G401.6 (cell line): Measurements from ENCODE around the gene CDK14.
"Not testable (repeated sequence)": the region's sequence is repeated elsewhere in the genome, so short reads cannot be mapped to it uniquely, and the experiment has no call there.

ENCODE experiments used
- FAIRE-seq: peaks from 2 replicates; lab custom pipeline; 2012; peaks lifted over from hg19 to GRCh38; lab: Jason Lieb, UNC

CDK14 gene

GRCh38 chr7:90721869-90722431, 125.8 kb downstream of the CDK14 start:
- no peak for FAIRE-seq

- no peak for FAIRE-seq
Measured at GRCh38 chr7:90723233-90723632, 127.1 kb downstream of the CDK14 start.

DNA sequence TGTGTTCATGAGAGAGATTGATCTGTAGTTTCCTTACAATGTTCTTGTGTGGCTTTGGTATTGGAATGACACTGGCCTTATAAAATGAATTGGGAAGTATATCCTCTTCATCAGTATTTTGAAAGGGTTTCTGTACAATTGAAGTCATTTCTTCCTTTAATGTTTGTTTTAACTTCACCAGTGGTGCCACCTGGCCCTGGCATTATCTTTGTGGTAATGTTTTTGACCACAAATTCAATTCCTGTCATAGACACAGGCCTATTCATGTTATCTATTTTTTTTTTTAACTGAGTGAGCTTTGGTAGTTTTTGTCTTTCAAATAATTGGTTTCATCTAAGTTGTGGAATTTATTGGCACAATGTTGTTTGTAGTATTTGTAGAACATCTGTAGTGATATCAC, 127.7 kb downstream of the CDK14 start:
- no peak for FAIRE-seq

DNA sequence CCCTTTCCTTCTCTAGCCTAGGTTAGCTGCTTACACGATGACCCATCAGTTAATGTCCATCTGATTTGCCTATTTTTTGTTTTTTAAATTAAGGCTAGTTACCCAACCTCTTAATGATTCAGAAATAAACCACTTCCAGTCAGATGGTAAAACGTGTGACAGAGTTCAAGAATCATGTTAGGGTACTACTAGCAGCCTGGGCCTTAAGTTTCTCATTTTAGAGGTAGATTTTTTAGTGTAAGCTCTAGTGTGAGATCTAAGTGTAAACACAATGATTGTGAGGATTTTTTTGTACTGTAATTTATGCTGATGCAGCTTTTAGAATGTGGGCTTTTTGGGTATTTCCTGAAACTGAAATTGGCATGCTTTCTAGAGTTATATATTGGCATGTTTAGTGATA, 130.0 kb downstream of the CDK14 start:
- no peak for FAIRE-seq

DNA sequence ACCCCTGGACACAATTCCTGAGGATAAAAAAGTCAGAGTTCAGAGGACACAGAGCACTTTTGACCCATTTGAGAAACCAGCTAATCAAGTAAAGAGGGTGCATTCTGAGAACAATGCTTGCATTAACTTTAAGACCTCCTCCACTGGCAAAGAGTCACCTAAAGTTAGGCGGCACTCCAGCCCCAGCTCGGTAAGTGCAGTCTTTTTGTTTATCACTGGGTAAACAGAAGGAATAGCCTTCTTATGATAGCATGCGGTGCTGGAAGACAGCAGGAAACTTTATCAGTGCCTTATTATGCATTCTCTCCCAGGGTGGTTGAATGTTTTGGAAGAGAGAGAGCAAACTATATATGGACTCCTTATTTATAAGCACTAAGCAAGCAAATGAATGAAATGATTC, 130.5 kb downstream of the CDK14 start:
- no peak for FAIRE-seq

- no peak for FAIRE-seq
Measured at GRCh38 chr7:90727412-90727811, 131.3 kb downstream of the CDK14 start.

GRCh38 chr7:90728568-90728967, 132.4 kb downstream of the CDK14 start:
- FAIRE-seq, result no peak

DNA sequence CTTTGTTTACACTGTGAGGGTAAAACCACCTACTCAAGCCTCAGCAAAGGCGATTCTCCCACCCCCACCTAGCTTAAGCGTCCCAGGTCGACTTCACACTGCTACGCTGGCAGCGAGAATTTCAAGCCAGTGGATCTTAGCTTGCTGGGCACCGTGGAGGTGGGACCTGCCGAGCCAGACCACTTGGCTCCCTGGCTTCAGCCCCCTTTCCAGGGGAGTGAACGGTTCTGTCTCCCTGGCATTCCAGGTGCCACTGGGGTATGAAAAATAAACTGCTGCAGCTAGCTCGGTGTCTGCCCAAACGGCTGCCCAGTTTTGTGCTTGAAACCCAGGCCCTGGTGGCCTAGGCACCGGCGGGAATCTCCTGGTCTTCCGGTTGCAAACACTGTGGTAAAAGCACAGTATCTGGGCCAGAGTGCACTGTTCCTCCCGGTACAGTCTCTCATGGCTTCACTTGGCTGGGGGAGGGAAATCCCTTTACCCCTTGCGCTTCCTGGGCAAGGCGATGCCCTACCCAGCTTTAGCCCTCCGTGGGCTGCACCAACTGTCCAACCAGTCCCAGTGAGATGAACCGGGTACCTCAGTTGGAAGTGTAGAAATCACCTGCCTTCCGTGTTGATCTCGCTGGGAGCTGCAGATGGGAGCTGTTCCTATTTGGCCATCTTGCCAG, 139.6 kb downstream of the CDK14 start:
- not testable (repeated sequence) for FAIRE-seq

DNA sequence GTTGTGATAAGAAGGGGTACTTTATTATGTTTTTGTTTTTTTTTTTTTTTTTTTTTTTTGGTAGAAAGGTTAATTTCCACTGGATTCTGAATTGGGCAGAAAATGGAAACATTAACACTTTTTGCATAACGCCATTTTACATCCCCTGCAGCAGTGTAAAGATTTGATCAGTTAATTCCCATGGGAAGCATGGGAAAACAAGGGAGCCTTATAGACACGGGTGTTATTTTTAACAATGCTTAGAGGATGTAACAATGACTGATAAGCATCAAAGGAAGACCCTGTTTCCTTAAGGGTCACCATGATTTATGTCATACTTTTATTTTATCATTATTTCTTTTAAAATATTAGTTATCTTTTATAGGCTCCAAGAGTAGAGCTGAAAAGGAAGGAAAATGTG, 140.2 kb downstream of the CDK14 start:
- FAIRE-seq, result no peak

GRCh38 chr7:90736968-90737939, 141.1 kb downstream of the CDK14 start:
- no peak for FAIRE-seq

GRCh38 chr7:90738249-90738648, 142.1 kb downstream of the CDK14 start:
- FAIRE-seq, result no peak

GRCh38 chr7:90739716-90740115, 143.6 kb downstream of the CDK14 start:
- no peak for FAIRE-seq

GRCh38 chr7:90740386-90740785, 144.3 kb downstream of the CDK14 start:
- FAIRE-seq, result no peak

DNA sequence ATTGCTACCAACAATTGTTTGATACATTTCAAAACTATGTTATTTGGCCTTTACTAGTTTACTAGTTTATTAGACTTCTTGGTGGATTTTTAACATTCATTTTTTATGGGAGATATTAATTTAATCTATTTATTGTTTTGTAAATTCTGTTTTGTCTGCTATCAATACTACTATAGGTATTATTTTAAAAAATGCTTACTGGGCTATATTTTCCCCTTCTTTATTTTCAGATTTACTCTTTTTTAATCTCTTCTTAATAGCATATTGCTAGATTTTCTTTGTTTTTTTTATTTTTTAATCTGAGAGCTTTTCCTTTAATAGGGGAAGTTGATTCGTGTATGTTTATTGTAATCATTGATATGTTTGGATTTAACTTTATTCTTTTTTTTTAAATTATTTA, 147.5 kb downstream of the CDK14 start:
- FAIRE-seq, result no peak

DNA sequence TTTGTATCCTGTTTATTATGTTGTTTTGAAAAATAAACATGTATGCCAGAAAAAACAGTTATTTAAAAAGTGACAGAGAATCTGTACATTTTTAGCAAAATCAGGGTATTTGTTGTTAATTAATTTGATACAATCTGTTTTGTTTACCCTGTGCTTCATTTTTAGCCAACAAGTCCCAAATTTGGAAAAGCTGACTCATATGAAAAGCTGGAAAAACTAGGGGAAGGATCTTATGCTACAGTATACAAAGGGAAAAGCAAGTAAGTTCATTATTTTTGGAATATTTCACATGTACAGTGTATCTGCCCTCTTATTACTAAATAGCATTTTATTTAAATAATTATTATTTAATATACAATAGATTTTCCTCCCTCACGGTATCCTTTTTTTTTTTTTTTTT, 151.4 kb downstream of the CDK14 start:
- no peak for FAIRE-seq

DNA sequence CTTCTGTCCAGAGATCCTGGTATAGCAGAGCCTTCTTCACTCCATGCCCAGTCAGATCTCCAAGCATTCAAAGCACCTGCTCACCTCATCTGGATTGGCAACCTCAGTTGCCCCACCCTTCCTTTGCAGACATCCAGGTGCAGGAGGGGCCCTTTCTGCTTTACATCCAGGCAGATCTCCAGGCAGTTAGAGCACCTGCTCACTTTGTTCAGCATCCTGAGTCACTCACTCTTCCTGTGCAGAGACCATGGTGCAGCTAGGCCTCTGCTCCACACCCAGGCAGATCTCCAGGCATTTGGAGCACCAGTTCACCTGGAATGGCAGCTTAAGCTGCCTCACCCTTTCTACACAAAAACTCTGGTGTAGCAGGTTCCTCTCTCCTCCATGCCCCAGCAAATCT, 153.1 kb downstream of the CDK14 start:
- FAIRE-seq, result no peak

- FAIRE-seq, result no peak
Measured at GRCh38 chr7:90749774-90750173, 153.7 kb downstream of the CDK14 start.

DNA sequence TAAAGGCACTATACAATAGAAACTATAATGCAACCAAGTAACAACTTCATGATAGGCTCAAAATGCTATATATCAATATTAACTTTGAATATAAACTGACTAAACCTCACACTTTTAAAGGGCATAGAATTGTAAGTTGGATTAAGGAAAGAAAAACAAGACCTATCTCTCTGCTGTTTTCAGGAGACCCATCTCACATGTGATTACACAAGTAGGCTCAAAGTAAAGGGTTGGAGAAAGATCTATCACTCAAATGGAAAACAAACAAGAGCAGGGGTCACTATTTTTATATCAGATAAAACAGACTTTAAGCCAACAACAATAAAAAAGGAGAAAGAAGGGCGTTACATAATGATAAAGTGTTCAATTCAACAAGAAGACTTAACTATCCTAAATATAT, 155.5 kb downstream of the CDK14 start:
- FAIRE-seq, result no peak

DNA sequence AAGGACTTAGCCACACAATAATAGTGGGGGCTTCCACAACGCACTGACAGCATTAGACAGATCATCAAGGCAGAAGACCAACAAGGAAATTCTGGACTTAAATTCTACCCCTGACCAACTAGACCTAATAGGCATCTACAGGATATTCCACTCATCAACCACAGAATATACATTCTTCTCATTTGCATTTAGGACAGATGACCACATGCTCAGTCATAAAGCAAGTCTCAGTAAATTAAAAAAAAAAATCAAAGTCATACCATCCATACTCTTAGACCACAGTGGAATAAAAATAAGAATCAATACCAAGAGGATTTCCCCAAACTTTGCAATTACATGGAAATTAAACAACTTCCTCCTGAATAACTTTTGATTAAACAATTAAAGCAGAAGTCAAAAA, 155.9 kb downstream of the CDK14 start:
- FAIRE-seq, result no peak

DNA sequence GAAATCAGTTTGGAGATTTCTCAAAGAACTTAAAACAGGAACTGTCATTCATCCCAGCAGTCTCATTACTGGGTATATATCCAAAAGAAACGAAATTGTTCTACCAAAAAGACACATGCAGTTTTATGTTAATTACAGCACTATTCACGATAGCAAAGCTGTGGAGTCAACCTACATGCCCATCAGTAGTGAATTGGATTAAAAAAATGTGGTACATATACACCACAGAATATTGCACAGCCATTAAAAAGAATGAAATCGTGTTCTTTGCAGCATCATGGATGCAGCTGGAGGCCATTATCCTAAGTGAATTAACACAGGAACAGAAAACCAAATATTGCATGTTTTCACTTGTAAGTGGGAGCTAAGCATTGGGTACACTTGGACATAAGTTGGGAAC, 158.9 kb downstream of the CDK14 start:
- no peak for FAIRE-seq

DNA sequence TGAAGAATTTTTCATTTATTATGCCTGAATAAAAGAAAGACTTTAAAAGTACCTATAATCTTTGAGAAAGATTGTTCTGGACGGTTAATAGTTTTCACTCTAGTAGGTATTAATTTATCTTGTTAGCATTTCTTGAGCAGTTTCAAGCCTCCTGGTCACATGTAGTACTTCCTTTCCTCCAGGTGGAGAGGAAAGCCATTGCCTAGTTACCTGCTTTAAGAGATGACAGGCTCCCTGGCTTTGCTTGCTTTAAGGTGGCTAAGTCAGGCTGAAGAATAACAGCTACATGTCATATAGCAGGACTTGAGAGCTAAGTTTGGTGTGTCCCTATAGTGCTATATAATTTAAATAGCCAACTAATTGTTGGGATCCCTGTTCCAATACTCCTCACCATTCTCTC, 160.2 kb downstream of the CDK14 start:
- FAIRE-seq, result no peak

DNA sequence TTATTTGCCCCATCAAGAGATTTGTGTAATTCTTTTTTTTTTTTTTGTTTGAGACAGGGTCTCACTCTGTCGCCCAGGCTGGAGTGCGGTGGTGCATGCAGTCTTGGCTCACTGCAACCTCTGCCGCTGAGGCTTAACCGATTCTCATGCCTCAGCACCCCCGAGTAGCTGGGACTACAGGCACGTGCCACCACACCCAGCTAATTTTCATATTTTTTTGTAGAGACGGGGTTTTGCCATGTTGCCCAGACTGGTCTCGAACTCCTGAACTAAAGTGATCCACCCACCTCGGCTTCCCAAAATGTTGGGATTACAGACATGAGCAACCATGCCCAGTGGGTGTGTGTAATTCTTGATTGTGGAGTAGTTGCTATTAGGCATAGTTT, 161.4 kb downstream of the CDK14 start:
- FAIRE-seq, result not testable (repeated sequence)

DNA sequence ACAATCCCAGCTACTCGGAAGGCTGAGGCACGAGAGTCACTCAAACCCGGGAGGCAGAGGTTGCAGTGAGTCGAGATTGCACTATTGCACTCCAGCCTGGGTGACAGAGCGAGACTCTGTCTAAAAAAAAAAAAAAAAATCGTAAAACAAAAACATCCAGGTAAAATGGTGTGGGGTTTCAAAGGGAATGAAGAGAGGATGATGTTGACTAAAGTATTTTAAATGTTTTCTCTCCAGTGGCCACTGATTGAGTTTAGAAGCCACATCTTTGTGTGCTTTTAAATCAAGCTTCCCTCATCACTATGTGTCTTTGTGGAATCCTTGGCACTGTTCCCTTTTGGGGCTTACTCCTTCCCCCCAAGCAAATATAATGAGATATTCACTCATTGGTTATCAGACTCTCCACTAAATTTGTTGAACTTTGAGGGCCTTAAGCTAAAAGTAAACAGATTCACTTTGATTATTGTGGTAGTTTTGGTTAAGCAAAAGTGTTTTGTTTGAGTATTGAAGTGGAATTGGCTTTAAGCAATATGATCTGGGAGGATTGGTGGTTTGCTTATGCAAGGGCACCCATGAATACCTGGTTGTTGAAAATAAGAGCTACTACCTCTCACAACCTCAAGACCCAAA, 162.9 kb downstream of the CDK14 start:
- no peak for FAIRE-seq
